T-helper 2 cell treated with Interferon-gamma antibody and Interleukin-4, amounts not matched to agents 5 μg/mL and 100 μg/mL, for 36 hours (primary cell): ENCODE data around the gene PRLR.
"Not testable (repeated sequence)": the region's sequence is repeated elsewhere in the genome, so short reads cannot be mapped to it uniquely, and the experiment has no call there.

Experiments used
- DNase-seq: peaks from one replicate; pipeline ENCODE4 v3.0.0; 2021; ENCODE audit warnings: low spot score
- H3K27ac Mint-ChIP-seq: one replicate; pipeline ENCODE4 v1.8.0; 2021; ENCODE audit warnings: mild to moderate bottlenecking, mixed read lengths
- H3K27me3 Mint-ChIP-seq: one replicate; pipeline ENCODE4 v1.8.0; 2021; ENCODE audit warnings: low read depth, mixed read lengths
- H3K36me3 Mint-ChIP-seq: one replicate; pipeline ENCODE4 v1.8.0; 2021; ENCODE audit warnings: low read depth, mixed read lengths
- H3K4me1 Mint-ChIP-seq: one replicate; pipeline ENCODE4 v1.8.0; 2021; ENCODE audit warnings: low read depth, mixed read lengths
- H3K4me3 Mint-ChIP-seq: one replicate; pipeline ENCODE4 v1.8.0; 2022; ENCODE audit warnings: mild to moderate bottlenecking, moderate library complexity, mixed read lengths
- H3K9me3 Mint-ChIP-seq: one replicate; pipeline ENCODE4 v1.8.0; 2021; ENCODE audit warnings: mixed read lengths

The PRLR gene

DNA sequence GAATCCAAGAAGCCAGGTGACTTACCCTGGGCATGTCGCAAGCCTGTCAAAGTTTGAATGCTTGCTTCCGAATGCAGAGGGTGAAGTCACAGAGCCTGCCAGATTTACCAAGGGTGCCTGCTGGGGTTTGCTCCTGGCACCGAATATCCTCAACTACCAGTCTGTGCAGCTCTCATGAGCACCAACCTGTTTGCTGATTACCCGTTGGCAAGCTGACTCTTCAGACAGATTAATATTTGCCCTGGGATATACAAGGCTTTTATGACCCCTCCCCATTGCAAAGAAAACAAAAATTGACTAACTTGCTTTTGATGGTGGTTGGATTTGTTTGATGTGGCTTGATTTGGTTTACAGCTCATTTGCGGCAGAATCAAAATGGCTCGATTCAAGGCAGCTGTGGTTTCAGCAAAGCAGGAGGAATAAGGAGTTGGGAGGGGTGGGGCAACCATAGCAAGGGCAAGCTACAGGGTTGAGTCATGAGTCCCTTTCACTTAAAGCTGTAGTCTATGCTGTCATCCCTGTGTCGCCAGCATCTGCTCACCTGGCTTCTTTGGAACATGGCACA lies 100.3 kb downstream of the PRLR start:
- Mint-ChIP-seq H3K27me3 (peaks cover 45% of the 10 kb centered on the region), H3K36me3 (no peaks in the 10 kb centered on the region), H3K4me1 (peaks cover 14% of the 10 kb centered on the region), H3K27ac (no peak overlapping the region), H3K4me3 (peak overlapping the region; percentile 34), H3K9me3 (no peaks in the 10 kb centered on the region)
- DNase-seq: peak; percentile 59

DNA sequence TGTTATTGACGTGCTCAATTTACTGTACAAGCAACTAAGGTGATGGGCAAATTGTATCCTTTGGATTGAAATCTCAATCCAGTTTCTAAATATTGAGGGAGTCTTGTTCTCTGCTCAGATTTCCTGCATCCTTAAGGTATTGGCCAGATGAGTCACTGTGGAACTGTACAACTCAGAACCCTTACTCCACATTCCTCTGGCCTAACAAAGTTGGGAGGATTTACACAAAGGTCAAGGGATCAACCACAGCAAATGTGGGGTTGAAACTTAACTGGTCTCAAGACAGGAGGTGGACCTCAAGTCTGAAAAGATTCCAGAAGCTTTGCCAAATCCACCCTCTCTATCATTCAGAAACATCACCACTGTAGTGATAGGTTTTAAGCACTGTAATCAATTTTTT lies 101.0 kb downstream of the PRLR start:
- Mint-ChIP-seq H3K27ac (no peak overlapping the region), H3K4me3 (no peak overlapping the region), H3K4me1 (peaks cover 14% of the 10 kb centered on the region), H3K36me3 (no peaks in the 10 kb centered on the region), H3K27me3 (peaks cover 44% of the 10 kb centered on the region), H3K9me3 (no peaks in the 10 kb centered on the region)
- no peak for DNase-seq

DNA sequence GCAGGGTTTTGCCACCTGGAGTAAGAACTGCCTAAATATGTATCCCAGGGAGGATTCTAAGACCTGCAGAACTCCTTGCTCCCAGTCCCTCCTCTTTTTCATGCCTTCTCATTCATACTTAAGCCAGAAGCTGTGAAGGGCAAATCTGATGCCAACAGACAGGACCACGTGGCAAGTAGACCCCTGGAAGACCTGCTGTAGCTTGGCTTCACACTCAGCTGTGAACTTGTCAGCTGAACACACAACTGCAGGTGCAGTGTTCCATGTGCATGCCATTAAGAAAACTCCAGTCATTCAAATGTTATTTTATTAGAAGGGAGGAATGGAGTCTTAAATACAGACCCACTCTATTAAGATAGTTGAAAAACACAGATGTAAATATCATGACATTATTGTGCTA lies 103.3 kb downstream of the PRLR start:
- H3K9me3 Mint-ChIP-seq: no peaks in the 10 kb centered on the region
- DNase-seq: no peak
- no peaks in the 10 kb centered on the region for H3K36me3 Mint-ChIP-seq
- H3K4me3 Mint-ChIP-seq: no peak overlapping the region
- peaks cover 14% of the 10 kb centered on the region for H3K4me1 Mint-ChIP-seq
- no peak overlapping the region for H3K27ac Mint-ChIP-seq
- H3K27me3 Mint-ChIP-seq: peaks cover 40% of the 10 kb centered on the region

DNA sequence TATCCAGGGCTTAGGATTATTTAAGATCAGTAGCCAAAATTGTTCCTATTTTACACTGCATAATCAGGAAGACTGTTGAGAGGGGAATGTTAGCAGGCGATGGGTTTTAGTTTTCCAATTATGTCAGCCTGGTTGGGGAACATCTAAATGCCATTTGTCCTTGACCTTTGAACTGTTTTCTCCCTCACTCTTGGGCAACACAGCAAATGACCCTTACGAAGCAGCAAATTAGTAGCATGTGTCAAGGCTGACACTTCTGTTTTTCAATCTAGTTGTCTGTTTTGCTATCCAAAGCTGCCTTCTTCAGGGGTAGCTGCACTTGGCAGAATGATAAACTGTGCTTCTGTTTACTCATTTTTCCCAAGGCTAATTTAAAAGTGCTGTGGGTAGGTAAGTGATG lies 104.5 kb downstream of the PRLR start:
- H3K27me3 Mint-ChIP-seq: peaks cover 37% of the 10 kb centered on the region
- no peak overlapping the region for H3K27ac Mint-ChIP-seq
- no peak for DNase-seq
- no peak overlapping the region for H3K4me3 Mint-ChIP-seq
- peaks cover 14% of the 10 kb centered on the region for H3K4me1 Mint-ChIP-seq
- H3K36me3 Mint-ChIP-seq: no peaks in the 10 kb centered on the region
- H3K9me3 Mint-ChIP-seq: no peaks in the 10 kb centered on the region

DNA sequence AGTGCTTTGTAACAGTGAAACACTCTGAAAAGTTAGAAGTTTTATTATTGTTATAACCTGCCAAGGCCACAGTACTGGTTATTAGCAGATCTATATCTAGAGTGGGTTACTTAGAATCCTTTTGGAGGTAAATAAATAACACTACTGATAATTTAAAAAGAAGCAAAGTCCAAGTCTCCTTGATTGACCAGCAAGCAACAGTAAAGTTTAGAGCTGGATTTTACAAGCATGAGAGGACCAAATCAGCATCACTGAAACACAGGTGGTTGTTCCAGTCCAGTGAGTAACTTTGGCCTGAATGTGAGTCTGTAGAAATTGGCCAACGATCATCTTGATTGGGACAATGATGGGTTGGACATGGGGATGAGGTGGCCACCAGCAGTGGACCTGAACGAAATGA lies 105.4 kb downstream of the PRLR start:
- H3K27ac Mint-ChIP-seq: no peak overlapping the region
- H3K36me3 Mint-ChIP-seq: no peaks in the 10 kb centered on the region
- H3K4me1 Mint-ChIP-seq: peaks cover 6% of the 10 kb centered on the region
- H3K4me3 Mint-ChIP-seq: no peak overlapping the region
- peaks cover 32% of the 10 kb centered on the region for H3K27me3 Mint-ChIP-seq
- H3K9me3 Mint-ChIP-seq: no peaks in the 10 kb centered on the region
- no peak for DNase-seq

DNA sequence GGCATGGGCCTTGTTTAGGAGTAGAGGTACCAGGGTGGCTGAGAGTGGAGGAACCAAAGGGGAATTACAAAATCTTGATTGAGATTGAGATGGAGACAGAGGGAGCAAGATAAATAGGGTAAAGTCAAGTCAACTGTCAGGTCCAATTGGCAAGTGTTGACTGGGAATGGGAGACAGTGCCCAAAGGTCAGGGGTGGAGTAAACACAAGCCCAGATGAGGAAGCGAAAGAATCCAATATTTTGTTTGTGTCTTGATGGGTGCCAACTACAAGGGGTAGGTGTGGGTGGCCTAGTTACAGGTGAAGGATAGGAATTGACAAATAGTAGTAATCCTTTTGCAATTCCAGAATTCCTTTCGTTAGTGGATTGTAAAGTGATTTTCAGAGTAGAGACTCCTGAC lies 107.5 kb downstream of the PRLR start:
- Mint-ChIP-seq H3K27me3 (peaks cover 22% of the 10 kb centered on the region), H3K27ac (no peak overlapping the region), H3K4me3 (no peak overlapping the region), H3K36me3 (no peaks in the 10 kb centered on the region), H3K9me3 (no peaks in the 10 kb centered on the region), H3K4me1 (no peaks in the 10 kb centered on the region)
- no peak for DNase-seq

DNA sequence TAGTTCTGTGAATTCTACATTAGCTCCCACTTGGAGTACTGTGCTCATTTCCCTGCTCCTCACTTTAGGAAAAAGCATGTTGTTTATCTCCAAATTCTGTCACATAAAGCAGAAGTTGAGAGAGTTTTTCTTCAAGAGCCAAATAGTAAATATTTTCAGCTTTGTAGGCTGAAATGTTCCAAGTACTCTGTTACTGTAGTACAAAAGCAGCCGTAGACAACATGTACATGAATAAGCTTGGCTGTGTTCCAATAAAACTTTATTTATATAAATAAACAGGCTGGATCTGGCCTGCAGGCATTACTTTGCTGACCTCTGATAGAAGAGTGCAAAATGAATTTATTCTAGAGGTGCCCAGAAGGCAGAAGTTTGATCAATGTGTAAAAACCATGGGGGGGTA lies 109.6 kb downstream of the PRLR start:
- DNase-seq: no peak
- Mint-ChIP-seq H3K27me3 (peaks cover 12% of the 10 kb centered on the region), H3K4me1 (no peaks in the 10 kb centered on the region), H3K27ac (no peak overlapping the region), H3K36me3 (no peaks in the 10 kb centered on the region), H3K4me3 (no peak overlapping the region), H3K9me3 (no peaks in the 10 kb centered on the region)

DNA sequence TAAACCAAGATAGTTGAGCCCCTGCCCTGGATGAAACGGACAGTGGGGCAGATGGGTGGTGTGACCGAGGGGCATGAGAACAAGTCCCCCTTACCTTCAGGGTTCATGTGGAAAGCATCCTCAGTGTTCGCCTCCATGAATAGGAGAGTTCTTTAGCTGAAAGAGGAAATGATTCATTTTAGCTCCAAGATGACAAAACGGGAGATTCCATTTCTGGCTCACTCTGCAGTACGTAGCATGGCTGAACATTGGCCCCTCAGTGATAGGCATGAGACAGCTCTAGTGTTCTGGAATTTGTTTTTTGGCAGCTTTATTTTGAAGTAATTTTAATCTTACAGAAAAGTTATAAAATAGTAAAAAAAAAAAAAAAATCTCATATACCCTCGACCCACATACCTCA lies 112.3 kb downstream of the PRLR start:
- Mint-ChIP-seq H3K27me3 (peaks cover 8% of the 10 kb centered on the region), H3K27ac (no peak overlapping the region), H3K4me3 (no peak overlapping the region), H3K36me3 (no peaks in the 10 kb centered on the region), H3K4me1 (no peaks in the 10 kb centered on the region), H3K9me3 (no peaks in the 10 kb centered on the region)
- DNase-seq: no peak

DNA sequence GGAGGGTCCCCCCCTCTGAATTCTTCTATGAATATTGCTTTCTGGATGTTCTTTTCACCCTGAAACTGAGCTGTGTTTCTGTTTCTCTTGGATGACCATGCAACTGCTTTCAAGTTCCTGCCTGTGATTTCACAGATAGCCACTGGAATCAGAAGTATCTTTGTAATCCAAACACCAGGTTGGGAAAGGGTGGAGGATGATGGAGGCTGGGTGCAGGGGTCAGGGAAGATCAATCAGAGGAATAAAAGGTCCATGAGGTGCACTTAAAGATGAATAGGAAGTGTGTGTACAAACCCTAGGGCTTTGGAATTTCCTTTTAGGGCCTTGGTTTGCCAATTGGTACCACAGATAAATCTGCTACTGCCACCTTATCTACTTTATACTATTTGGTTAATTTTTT lies 114.4 kb downstream of the PRLR start:
- Mint-ChIP-seq H3K27me3 (peaks cover 3% of the 10 kb centered on the region), H3K4me3 (no peak overlapping the region), H3K4me1 (no peaks in the 10 kb centered on the region), H3K36me3 (no peaks in the 10 kb centered on the region), H3K27ac (no peak overlapping the region), H3K9me3 (no peaks in the 10 kb centered on the region)
- DNase-seq: no peak

DNA sequence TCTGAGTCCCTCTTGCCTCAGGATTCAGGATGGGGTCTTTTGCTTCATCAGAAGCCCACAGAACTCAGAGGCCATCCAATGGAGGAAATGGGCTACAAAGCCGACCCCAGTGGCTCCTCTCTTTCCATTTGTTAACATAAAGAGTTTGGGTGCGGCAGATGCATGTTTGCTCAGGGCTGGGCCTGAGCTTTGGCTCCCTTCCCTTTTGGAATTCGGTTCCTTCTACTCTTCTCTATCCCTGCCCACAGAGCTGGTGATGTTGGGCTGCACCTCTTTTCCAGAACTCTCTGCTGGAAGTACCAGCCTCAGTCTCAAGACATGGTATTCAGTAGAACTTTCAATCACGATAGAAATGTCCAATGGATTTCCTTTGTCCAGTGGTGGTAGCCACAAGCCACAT lies 115.6 kb downstream of the PRLR start:
- Mint-ChIP-seq H3K4me1 (no peaks in the 10 kb centered on the region), H3K27me3 (peaks cover 2% of the 10 kb centered on the region), H3K27ac (no peak overlapping the region), H3K36me3 (no peaks in the 10 kb centered on the region), H3K9me3 (no peaks in the 10 kb centered on the region), H3K4me3 (no peak overlapping the region)
- no peak for DNase-seq

DNA sequence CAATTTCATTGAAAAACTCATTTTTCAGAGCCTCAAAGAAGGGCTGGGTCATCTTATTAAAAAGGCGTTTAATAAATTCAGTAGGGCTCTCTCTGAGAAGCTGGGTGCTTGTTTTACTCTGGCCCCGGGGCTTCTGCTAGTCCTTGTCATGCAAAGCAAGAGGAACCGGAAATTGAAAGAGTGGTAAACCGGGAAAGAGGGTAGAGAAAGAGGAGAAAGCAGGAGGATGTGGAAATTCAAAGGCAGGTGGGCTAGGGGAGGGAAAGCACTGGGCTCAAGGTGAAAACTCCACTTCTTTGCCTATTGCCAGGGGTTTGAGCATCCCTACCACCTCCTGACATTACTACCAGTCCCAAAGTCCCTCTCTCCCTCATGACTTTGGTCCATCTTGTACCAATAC lies 118.0 kb downstream of the PRLR start:
- DNase-seq: no peak
- H3K9me3 Mint-ChIP-seq: no peaks in the 10 kb centered on the region
- H3K4me3 Mint-ChIP-seq: no peak overlapping the region
- no peak overlapping the region for H3K27ac Mint-ChIP-seq
- H3K27me3 Mint-ChIP-seq: peaks cover 5% of the 10 kb centered on the region
- H3K4me1 Mint-ChIP-seq: no peaks in the 10 kb centered on the region
- H3K36me3 Mint-ChIP-seq: no peaks in the 10 kb centered on the region

DNA sequence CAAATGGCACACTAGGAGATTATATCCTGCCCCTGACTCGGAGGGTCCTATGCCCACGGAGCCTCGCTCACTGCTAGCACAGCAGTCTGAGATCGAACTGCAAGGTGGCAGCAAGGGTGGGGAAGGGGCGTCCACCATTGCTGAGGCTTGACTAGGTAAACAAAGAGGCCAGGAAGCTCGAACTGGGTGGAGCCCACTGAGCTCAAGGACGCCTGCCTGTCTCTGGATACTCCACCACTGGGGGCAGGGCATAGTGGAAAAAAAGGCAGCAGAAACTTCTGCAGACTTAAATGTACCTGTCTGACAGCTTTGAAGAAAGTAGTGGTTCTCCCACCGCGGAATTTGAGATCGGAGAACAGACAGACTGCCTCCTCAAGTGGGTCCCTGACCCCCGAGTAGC lies 125.7 kb downstream of the PRLR start:
- not testable (repeated sequence) for H3K27me3 Mint-ChIP-seq, H3K9me3 Mint-ChIP-seq, H3K4me3 Mint-ChIP-seq, H3K27ac Mint-ChIP-seq, H3K36me3 Mint-ChIP-seq, DNase-seq, H3K4me1 Mint-ChIP-seq

DNA sequence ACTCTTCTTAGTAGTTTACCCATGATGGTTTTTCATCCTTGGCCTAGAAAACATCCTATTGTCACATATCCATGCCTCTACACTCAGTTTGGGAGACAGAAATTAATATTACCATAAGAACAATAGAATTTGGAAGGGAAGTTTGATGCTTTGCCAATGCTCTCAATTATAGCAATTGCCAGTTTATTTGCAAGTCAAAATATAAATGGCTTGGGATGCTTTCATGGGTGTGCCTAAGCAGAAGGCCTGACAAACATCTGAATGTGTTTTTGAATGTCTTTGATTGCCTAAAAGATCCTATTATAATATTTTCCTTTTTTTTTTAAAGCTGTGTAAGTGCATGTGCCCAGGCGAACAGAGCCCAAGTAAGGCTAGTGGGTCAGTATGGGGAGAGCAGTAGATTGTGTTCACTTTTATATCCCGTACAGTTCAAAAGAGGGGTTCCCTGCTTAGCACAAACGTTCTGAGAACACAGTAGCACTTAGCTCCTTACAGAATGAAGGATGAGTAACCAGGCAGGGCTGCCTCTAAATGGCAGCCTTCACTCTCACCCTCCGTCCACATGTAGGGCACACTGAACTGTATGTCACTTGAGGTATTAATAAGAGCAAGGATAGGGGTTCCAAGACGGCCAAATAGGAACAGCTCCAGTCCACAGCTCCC lies 126.5 kb downstream of the PRLR start:
- no peak overlapping the region for H3K4me3 Mint-ChIP-seq
- H3K36me3 Mint-ChIP-seq: no peaks in the 10 kb centered on the region
- H3K27ac Mint-ChIP-seq: no peak overlapping the region
- H3K9me3 Mint-ChIP-seq: no peaks in the 10 kb centered on the region
- H3K27me3 Mint-ChIP-seq: peaks cover 7% of the 10 kb centered on the region
- DNase-seq: no peak
- H3K4me1 Mint-ChIP-seq: no peaks in the 10 kb centered on the region

DNA sequence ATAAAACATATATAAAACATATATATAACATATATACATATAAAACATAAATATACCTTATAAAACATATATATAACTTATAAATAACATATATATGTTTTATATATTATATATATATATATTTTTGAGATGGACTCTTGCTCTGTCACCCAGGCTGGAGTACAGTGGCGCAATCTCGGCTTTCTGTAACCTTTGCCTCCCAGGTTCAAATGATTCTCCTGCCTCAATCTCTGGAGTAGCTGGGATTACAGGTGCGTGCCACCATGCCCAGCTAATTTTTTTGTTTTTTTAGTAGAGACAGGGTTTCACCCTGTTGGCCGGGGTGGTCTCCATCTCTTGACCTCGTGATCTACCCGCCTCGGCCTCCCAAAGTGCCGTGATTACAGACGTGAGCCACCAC lies 128.6 kb downstream of the PRLR start:
- H3K4me1 Mint-ChIP-seq, DNase-seq, H3K9me3 Mint-ChIP-seq, H3K4me3 Mint-ChIP-seq, H3K27me3 Mint-ChIP-seq, H3K36me3 Mint-ChIP-seq, H3K27ac Mint-ChIP-seq: not testable (repeated sequence)

DNA sequence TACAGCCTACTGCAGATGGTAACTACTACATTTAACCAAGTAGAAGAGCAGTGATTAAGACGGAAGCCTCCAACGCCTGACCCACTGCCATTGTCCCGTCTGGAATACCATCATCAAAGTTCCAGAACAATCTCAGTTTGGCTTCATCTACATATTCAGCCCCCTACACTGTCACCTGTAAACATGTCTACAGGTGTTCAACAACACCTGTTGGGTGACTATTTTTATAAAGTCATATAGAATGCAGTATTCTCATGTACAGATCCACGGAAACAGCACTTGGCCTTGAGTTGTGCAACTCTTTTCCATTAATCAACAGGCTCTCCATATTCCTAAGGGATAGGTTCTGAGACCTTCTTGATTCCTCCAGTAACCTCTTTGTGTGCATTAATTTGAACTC lies 129.3 kb downstream of the PRLR start:
- H3K4me3 Mint-ChIP-seq: no peak overlapping the region
- H3K4me1 Mint-ChIP-seq: no peaks in the 10 kb centered on the region
- DNase-seq: no peak
- H3K9me3 Mint-ChIP-seq: no peaks in the 10 kb centered on the region
- H3K27me3 Mint-ChIP-seq: peaks cover 5% of the 10 kb centered on the region
- no peak overlapping the region for H3K27ac Mint-ChIP-seq
- H3K36me3 Mint-ChIP-seq: no peaks in the 10 kb centered on the region
